Suprapubic skin (tissue), 4 donors: ENCODE results near the gene VEGFA. TPM values are rescaled to one million over a fixed set of nuclear protein-coding genes. Genes with fewer than 3 reads are reported as not detected.

Experiments
- DNase-seq, 2 donors: peaks; one replicate each; pipeline ENCODE4 v3.0.0-alpha.2; 2019; ENCODE audit warnings: low spot score in 2 of 2
- H3K27ac ChIP-seq: fragments of 200-600 bp; sonication (generic); one replicate; pipeline ENCODE4 v1.5.1; 2019
- H3K27me3 ChIP-seq: fragments of 200-600 bp; sonication (generic); one replicate; pipeline ENCODE4 v1.5.1; 2019
- H3K36me3 ChIP-seq: fragments of 200-600 bp; sonication (generic); one replicate; pipeline ENCODE4 v1.5.1; 2019
- H3K4me1 ChIP-seq: fragments of 200-600 bp; sonication (generic); one replicate; pipeline ENCODE4 v1.5.1; 2019
- H3K4me3 ChIP-seq: fragments of 200-600 bp; sonication (generic); one replicate; pipeline ENCODE4 v1.5.1; 2019; ENCODE audit warnings: mild to moderate bottlenecking
- H3K9me3 ChIP-seq: fragments of 200-600 bp; sonication (generic); one replicate; pipeline ENCODE4 v1.5.1; 2019
- EP300 ChIP-seq: sonication (generic); formaldehyde crosslinking; IDR thresholded peaks from one replicate; pipeline ENCODE4 v1.6.1; 2017; ENCODE audit warnings: antibody characterized with exemption
- POLR2A ChIP-seq, 2 donors: fragments of 450-650 bp; IDR thresholded peaks; one replicate each; pipeline ENCODE4 v1.6.1; 2017; ENCODE audit warnings: antibody characterized with exemption in 2 of 2, mild to moderate bottlenecking in 2 of 2, moderate library complexity in 2 of 2
- POLR2AphosphoS5 ChIP-seq, 3 donors: sonication (generic); formaldehyde crosslinking; IDR thresholded peaks; one replicate each; pipeline ENCODE4 v1.6.1; 2017; ENCODE audit warnings: antibody characterized with exemption in 3 of 3
- WGBS: methylation state at CpG from one replicate; pipeline ENCODE4 v1.1.5; 2018; 5-methylcytosine and 5-hydroxymethylcytosine counted together
- total RNA-seq, 4 donors: library from RNA; depleted of rRNA; stranded (reverse); fragments of >200 nt; gene quantifications; one replicate each; pipeline ENCODE4 v1.1.0, GENCODE V29; 2016
- TF ChIP-seq, protein P1 (sequence below), 2 donors: fragments of 200-600 bp in 1 of 2; fragments of 450-650 bp in 1 of 2; sonication (generic) in 1 of 2; IDR thresholded peaks; one replicate each; pipeline ENCODE4 v1.5.1; 2016 to 2019; ENCODE audit warnings: antibody characterized with exemption in 2 of 2, mild to moderate bottlenecking in 1 of 2, moderate library complexity in 1 of 2

The VEGFA gene
- total RNA-seq, 4 donors from 2014 or later = 25.4 to 147 (median 43.6) TPM

DNA sequence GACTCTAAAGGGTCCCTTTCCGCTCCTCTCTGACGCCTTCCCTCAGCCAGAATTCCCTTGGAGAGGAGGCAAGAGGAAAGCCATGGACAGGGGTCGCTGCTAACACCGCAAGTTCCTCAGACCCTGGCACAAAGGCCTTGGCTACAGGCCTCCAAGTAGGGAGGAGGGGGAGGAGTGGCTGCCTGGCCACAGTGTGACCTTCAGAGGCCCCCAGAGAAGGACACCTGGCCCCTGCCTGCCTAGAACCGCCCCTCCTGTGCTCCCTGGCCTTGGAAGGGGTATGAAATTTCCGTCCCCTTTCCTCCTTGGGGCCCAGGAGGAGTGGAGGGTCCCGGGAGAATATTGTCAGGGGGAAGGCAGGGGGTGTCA is 2.7 kb downstream of the VEGFA start:
- 30% methylated on average over 6 of the region's 7 CpGs for WGBS
- no peaks in the 10 kb centered on the region for H3K9me3 ChIP-seq
- H3K27ac ChIP-seq = peak overlapping the region; percentile 91
- peaks cover 6% of the 10 kb centered on the region for H3K36me3 ChIP-seq
- DNase-seq = no peak
- H3K4me1 ChIP-seq = peaks cover 67% of the 10 kb centered on the region
- peak overlapping the region; percentile 95 for H3K4me3 ChIP-seq
- TF ChIP-seq POLR2AphosphoS5 (IDR thresholded peaks at IDR 0.05) (no peak), POLR2A (IDR thresholded peaks at IDR 0.05) (no peak), EP300 (no peak)
- TF ChIP-seq, protein P1, sequence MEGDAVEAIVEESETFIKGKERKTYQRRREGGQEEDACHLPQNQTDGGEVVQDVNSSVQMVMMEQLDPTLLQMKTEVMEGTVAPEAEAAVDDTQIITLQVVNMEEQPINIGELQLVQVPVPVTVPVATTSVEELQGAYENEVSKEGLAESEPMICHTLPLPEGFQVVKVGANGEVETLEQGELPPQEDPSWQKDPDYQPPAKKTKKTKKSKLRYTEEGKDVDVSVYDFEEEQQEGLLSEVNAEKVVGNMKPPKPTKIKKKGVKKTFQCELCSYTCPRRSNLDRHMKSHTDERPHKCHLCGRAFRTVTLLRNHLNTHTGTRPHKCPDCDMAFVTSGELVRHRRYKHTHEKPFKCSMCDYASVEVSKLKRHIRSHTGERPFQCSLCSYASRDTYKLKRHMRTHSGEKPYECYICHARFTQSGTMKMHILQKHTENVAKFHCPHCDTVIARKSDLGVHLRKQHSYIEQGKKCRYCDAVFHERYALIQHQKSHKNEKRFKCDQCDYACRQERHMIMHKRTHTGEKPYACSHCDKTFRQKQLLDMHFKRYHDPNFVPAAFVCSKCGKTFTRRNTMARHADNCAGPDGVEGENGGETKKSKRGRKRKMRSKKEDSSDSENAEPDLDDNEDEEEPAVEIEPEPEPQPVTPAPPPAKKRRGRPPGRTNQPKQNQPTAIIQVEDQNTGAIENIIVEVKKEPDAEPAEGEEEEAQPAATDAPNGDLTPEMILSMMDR (IDR thresholded peaks at IDR 0.05) = no peak
- no peaks in the 10 kb centered on the region for H3K27me3 ChIP-seq

DNA sequence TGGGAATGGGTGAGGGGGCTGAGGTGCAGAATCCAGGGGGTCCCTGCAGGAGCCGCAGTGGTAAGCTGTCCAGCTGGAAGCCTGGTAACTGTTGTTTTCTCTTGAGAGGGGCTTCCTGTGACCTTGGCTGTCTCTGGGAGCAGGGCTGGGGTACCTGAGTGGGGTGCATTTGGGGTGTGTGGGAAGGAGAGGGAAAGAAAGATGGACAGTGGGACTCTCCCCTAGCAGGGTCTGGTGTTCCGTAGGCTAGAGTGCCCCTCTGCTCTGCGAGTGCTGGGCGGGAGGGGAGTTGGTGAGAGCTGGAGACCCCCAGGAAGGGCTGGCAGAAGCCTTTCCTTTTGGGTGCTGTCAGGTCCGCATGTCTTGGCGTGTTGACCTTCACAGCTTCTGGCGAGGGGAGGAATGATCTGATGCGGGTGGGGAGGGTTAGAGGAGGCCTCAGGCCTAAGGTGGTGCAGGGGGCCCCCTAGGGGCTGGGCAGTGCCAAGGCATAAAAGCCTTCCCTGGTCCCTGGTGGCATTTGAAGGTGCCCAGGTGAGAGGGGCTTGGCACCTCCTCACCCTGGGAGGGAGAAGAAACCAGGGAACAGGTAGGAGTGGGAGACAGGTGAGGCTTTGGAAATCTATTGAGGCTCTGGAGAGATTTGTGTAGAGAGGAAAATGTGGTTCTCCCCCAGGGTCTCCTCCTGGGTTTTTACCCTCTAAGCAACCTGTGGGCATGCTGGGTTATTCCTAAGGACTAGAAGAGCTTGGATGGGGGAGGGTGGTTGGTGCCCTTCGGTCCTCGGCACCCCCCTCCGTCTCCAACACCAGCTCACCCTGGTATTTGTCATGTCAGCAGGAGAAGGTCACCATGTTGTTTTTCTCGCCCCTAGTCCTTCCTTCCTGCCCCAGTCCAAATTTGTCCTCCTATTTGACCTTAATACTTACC is 3.3 kb downstream of the VEGFA start:
- Histone ChIP-seq H3K27ac (peak overlapping the region; percentile 91), H3K4me1 (peaks cover 67% of the 10 kb centered on the region), H3K36me3 (peaks cover 13% of the 10 kb centered on the region), H3K9me3 (no peaks in the 10 kb centered on the region), H3K27me3 (no peaks in the 10 kb centered on the region), H3K4me3 (peak overlapping the region; percentile 95)
- TF ChIP-seq POLR2A (IDR thresholded peaks at IDR 0.05) = no peak
- TF ChIP-seq, protein P1 (IDR thresholded peaks at IDR 0.05) = peak in 1 of 2 donors; percentile 54
- 44% methylated on average over 12 of the region's 12 CpGs for WGBS
- no peak for DNase-seq

DNA sequence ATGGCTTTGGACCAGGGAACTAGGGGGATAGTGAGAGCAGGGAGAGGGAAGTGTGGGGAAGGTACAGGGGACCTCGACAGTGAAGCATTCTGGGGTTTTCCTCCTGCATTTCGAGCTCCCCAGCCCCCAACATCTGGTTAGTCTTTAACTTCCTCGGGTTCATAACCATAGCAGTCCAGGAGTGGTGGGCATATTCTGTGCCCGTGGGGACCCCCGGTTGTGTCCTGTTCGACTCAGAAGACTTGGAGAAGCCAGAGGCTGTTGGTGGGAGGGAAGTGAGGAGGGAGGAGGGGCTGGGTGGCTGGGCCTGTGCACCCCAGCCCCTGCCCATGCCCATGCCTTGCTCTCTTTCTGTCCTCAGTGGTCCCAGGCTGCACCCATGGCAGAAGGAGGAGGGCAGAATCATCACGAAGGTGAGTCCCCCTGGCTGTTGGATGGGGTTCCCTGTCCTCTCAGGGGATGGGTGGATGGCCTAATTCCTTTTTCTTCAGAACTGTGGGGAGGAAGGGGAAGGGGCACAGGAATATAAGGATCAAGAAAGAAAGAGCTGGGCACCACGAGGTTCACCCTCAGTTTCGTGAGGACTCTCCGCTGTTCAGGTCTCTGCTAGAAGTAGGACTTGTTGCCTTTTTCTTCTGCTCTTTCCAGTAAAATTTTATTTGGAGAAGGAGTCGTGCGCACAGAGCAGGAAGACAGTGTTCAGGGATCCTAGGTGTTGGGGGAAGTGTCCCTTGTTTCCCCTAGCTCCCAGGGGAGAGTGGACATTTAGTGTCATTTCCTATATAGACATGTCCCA is 4.2 kb downstream of the VEGFA start:
- TF ChIP-seq POLR2AphosphoS5 (IDR thresholded peaks at IDR 0.05) (no peak), POLR2A (IDR thresholded peaks at IDR 0.05) (no peak), EP300 (no peak)
- TF ChIP-seq, protein P1 (IDR thresholded peaks at IDR 0.05) = no peak
- Histone ChIP-seq H3K27ac (peak overlapping the region; percentile 28), H3K4me3 (peak overlapping the region; percentile 95), H3K27me3 (no peaks in the 10 kb centered on the region), H3K36me3 (peaks cover 21% of the 10 kb centered on the region), H3K4me1 (peaks cover 62% of the 10 kb centered on the region), H3K9me3 (no peaks in the 10 kb centered on the region)
- 55% methylated on average over 12 of the region's 12 CpGs for WGBS
- DNase-seq = no peak

DNA sequence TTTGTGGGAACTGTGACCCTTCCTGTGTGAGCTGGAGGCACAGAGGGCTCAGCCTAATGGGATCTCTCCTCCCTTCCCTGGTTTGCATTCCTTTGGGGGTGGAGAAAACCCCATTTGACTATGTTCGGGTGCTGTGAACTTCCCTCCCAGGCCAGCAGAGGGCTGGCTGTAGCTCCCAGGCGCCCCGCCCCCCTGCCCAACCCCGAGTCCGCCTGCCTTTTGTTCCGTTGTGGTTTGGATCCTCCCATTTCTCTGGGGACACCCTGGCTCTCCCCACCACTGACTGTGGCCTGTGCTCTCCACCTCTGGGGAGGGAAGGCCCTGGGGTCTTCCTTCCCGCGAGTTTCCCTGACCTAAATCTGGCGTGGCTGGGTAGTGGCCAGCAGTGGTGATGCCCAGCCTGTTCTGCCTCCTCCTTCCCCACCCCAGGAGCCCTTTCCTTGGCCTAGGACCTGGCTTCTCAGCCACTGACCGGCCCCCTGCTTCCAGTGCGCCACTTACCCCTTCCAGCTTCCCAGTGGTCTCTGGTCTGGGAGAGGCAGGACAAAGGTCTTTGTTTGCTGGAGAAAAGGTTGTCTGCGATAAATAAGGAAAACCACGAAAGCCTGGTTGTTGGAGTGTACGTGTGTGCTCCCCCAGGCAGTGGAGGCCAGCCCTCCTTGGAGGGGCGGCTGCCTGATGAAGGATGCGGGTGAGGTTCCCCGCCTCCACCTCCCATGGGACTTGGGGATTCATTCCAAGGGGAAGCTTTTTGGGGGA is 4.9 kb downstream of the VEGFA start:
- Histone ChIP-seq H3K4me1 (peaks cover 61% of the 10 kb centered on the region), H3K4me3 (peak overlapping the region; percentile 95), H3K36me3 (peaks cover 29% of the 10 kb centered on the region), H3K9me3 (no peaks in the 10 kb centered on the region), H3K27me3 (no peaks in the 10 kb centered on the region), H3K27ac (peak overlapping the region; percentile 36)
- TF ChIP-seq, protein P1 (IDR thresholded peaks at IDR 0.05) = peak; percentile 63 to 85
- TF ChIP-seq POLR2A (IDR thresholded peaks at IDR 0.05) = no peak
- DNase-seq = peak; percentile 87 to 89
- WGBS = 24% methylated on average over 15 of the region's 17 CpGs
